Measurements from ENCODE around the gene DNER. TPM values are rescaled to one million over a fixed set of nuclear protein-coding genes. Genes with fewer than 3 reads are reported as not detected.

DNER gene
- polyA plus RNA-seq, 1 experiment = not detected

GRCh38 chr2:229578052-229578846 is 136.1 kb downstream of the DNER start:
- Histone ChIP-seq H3K27ac (ENCODE audit: low read depth, low read length) (no peak overlapping the region), H3K27me3 (ENCODE audit: control insufficient read depth, insufficient read depth, low read length) (no peaks in the 10 kb centered on the region), H3K9me3 (ENCODE audit: control insufficient read depth, insufficient read depth, low read length) (no peaks in the 10 kb centered on the region), H3K4me3 (ENCODE audit: low read depth, low read length) (no peak overlapping the region)
- no peak for TF ChIP-seq CTCF (IDR thresholded peaks at IDR 0.05; ENCODE audit: low read depth, low read length)
- ChIA-PET CTCF (interaction anchor here (1.7 kb wide), 1 partner anchor 9 kb away, joined by 5 read pairs; no protein-coding TSS in a partner anchor), POLR2A (no interaction called here)
- no peak for DNase-seq (ENCODE audit: low read depth, low spot score)

- no peak for DNase-seq (ENCODE audit: low read depth, low spot score)
- no peaks in the 10 kb centered on the region for H3K27me3 ChIP-seq (ENCODE audit: control insufficient read depth, insufficient read depth, low read length)
- H3K9me3 ChIP-seq (ENCODE audit: control insufficient read depth, insufficient read depth, low read length) = no peaks in the 10 kb centered on the region
- H3K27ac ChIP-seq (ENCODE audit: low read depth, low read length) = no peak overlapping the region
- ChIA-PET CTCF (interaction anchor here (2.5 kb wide), 1 partner anchor 11 kb away, joined by 7 read pairs; no protein-coding TSS in a partner anchor), POLR2A (no interaction called here)
- TF ChIP-seq CTCF (IDR thresholded peaks at IDR 0.05; ENCODE audit: low read depth, low read length) = no peak
- H3K4me3 ChIP-seq (ENCODE audit: low read depth, low read length) = no peak overlapping the region
Measured at GRCh38 chr2:229575569-229576315, 138.6 kb downstream of the DNER start.

- no peak for TF ChIP-seq CTCF (IDR thresholded peaks at IDR 0.05; ENCODE audit: low read depth, low read length)
- Histone ChIP-seq H3K9me3 (ENCODE audit: control insufficient read depth, insufficient read depth, low read length) (no peaks in the 10 kb centered on the region), H3K27me3 (ENCODE audit: control insufficient read depth, insufficient read depth, low read length) (no peaks in the 10 kb centered on the region), H3K4me3 (ENCODE audit: low read depth, low read length) (no peak overlapping the region), H3K27ac (ENCODE audit: low read depth, low read length) (no peak overlapping the region)
- POLR2A ChIA-PET = no interaction called here
- DNase-seq (ENCODE audit: low read depth, low spot score) = no peak
- CTCF ChIA-PET = no interaction called here
Measured at GRCh38 chr2:229572507-229573271, 141.7 kb downstream of the DNER start.

GRCh38 chr2:229571243-229571642 is 143.1 kb downstream of the DNER start:
- H3K27ac ChIP-seq (ENCODE audit: low read depth, low read length) = no peak overlapping the region
- no peaks in the 10 kb centered on the region for H3K27me3 ChIP-seq (ENCODE audit: control insufficient read depth, insufficient read depth, low read length)
- H3K4me3 ChIP-seq (ENCODE audit: low read depth, low read length) = no peak overlapping the region
- no peaks in the 10 kb centered on the region for H3K9me3 ChIP-seq (ENCODE audit: control insufficient read depth, insufficient read depth, low read length)
- ChIA-PET CTCF (interaction anchor here (0.5 kb wide), 1 partner anchor 298 kb away, joined by 3 read pairs; no protein-coding TSS in a partner anchor), POLR2A (no interaction called here)
- DNase-seq (ENCODE audit: low read depth, low spot score) = no peak
- TF ChIP-seq CTCF (IDR thresholded peaks at IDR 0.05; ENCODE audit: low read depth, low read length) = no peak
